HG03280 (cell line): ENCODE data around the gene SPPL2C.

ENCODE experiments used
- ATAC-seq: cut with Tn5 transposase; IDR thresholded peaks from one replicate; pipeline ENCODE4 v1.9.1; 2021; ENCODE audit warnings: mild to moderate bottlenecking, moderate library complexity; ENCODE audit not compliant: unreplicated experiment

SPPL2C gene

GRCh38 chr17:45874151-45874550 is 29.5 kb downstream of the SPPL2C start:
- ATAC-seq: no peak

- no peak for ATAC-seq
Observed at GRCh38 chr17:45876539-45876938, 31.9 kb downstream of the SPPL2C start.

DNA sequence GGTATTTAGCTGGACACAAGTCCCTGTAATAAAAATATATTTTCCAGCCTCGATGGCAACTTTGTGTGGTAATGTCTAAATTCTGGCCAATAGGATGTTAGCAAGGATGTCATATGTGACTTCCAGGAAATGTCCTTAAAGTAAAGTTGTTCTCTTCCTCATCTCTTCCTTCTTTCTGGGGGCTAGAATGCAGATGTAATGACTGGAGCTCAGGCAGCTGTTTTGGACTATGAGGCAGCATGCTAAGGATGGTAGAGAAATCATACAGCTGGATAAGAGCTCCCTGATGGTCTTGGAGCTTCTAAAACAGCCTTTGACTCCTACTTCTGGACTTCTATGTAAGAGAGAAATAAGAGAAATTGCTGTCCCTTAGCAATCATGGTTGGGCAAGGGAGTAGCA is 32.8 kb downstream of the SPPL2C start:
- no peak for ATAC-seq

- no peak for ATAC-seq
Observed at GRCh38 chr17:45883063-45883462, 38.4 kb downstream of the SPPL2C start.

DNA sequence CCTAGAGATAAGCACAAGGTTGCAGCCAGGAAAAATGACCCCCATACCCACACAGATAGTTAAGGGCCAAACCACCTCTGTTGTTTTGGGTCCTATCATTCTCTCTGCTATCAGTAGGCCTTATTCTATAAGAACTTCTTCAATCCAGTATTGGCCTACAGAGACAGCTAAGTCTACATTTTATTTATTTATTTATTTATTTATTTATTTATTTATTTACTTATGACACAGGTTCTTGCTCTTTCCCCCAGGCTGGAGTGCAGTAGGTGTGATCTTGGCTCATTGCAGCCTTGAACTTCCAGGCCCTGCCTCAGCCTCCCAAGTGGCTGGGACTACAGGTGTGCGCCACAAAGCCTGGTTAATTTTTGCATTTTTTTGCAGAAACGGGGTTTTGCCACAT is 42.2 kb downstream of the SPPL2C start:
- no peak for ATAC-seq

DNA sequence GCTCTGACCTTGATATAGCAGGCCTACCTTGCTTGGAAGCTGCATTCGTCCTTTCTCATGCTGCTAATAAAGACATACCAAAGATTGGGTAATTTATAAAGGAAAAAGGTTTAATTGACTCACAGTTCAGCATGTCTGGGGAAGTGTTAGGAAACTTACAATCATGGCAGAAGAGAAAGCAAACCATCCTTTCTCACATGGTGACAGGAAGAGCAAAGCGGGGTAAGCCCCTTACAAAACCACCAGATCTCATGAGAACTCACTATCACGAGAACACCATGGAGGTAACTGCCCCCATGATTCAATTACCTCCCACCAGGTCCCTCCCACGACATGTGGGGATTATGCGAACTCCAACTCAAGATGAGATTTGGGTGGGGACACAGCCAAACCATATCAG is 43.7 kb downstream of the SPPL2C start:
- ATAC-seq: no peak

DNA sequence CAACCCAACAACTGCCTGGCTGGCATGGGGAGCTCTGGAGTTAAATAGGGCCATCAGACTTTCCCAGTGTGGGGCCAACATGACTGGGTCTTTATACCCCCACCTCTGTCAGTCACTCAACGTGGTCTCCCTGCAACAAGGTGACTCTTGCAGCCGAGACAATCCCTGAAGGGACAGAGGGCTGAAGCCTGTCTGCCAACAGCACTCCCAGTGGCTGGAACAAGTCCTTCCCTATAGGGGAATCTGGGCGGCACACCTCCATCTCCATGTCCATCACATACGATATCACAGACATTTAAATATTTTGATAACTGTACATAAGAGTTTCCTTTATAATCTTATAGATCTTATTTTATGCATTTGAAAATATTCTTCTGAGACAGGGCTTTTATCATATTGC is 44.9 kb downstream of the SPPL2C start:
- ATAC-seq: no peak

- ATAC-seq: no peak
Observed at GRCh38 chr17:45893725-45894021, 49.0 kb downstream of the SPPL2C start.

- ATAC-seq: peak; percentile 89
Observed at GRCh38 chr17:45894022-45894784, 49.5 kb downstream of the SPPL2C start, which contains the start of gene MAPT. Gene MAPT (plus strand): TSS chr17:45894554. CDS start chr17:45962338, 67,784 bp downstream.

DNA sequence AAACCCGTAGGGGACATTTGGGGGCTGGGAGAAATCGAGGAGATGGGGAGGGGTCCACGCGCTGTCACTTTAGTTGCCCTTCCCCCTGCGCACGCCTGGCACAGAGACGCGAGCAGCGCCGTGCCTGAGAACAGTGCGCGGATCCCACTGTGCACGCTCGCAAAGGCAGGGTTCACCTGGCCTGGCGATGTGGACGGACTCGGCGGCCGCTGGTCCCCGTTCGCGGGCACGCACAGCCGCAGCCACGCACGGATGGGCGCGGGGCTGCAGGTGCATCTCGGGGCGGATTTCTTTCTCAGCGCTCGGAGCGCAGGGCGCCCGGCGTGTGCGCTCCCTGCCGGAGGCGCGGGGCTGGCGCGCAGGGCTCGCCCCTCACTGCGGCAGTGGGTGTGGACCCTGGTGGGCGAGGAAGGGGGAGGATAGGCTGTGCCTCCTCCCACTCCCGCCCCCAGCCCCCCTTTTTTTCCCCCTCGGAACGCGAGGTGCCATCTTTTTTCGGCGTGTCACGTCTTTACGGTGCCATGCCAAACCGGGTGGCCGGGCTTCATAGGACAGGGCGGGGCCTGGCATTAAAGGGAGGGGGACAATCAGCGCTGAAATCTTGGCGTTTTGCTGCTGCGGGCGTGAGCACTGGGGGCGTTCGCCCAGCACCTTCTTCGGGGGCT is 50.8 kb downstream of the SPPL2C start:
- ATAC-seq: no peak

GRCh38 chr17:45895969-45896785 is 51.5 kb downstream of the SPPL2C start:
- ATAC-seq: no peak
